AG10803 (cell line): ENCODE data around the gene UTP4.

Experiments used
- DNase-seq: peaks from one replicate; pipeline ENCODE4 v3.0.0; 2010; ENCODE audit warnings: low read depth
- H3K4me3 ChIP-seq: 2 replicates; pipeline ENCODE4 v1.5.1; 2011; ENCODE audit warnings: mild to moderate bottlenecking, low read length, control low read depth
- TF ChIP-seq, protein P1 (sequence below): conservative IDR thresholded peaks from 2 replicates; pipeline ENCODE4 v1.5.1; 2011; ENCODE audit warnings: mild to moderate bottlenecking, low read length, control low read depth, inconsistent platforms

Gene UTP4

DNA sequence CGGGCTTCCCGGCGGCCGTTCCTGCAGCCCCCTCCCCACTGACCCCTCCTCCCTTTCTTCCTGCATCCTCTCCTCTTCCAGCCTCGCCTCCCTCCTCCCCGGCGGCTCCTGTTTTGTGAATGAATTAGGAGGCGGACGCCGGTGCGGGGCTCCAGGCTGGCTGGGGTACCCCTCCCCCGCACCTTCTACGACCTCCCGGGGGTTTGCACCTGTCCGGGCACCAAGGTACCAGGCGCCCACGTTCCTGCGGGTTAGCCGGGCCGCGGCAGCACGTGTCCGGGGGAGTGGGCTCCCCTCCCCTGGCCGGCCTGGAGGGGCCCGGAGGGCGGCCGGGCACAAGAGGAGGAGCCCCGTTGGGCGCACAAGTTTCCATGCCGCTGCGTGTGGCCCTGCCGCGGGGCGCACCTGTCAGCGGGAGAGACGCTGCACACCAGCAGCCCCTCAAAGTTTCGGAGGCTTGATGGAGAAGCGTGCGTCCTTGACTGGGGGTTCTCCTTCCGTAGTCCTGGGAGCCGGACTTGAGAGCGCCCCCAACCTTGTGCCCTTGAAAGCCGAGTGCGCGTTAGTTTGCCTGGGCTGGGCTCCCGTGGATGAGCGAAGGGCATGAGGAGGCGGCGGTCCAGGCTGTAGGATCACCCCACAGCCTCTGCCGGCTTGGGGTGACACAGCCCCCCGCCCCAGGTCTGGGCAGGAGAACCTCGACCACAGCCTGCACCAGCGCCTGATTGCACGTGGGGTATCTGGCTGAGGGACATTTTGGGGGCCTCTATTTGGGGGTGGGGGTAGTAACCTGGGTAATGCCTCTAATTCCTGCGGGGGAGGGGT lies 25.7 kb upstream of the UTP4 start:
- peak overlapping the region; percentile 51 for H3K4me3 ChIP-seq
- TF ChIP-seq, protein P1, sequence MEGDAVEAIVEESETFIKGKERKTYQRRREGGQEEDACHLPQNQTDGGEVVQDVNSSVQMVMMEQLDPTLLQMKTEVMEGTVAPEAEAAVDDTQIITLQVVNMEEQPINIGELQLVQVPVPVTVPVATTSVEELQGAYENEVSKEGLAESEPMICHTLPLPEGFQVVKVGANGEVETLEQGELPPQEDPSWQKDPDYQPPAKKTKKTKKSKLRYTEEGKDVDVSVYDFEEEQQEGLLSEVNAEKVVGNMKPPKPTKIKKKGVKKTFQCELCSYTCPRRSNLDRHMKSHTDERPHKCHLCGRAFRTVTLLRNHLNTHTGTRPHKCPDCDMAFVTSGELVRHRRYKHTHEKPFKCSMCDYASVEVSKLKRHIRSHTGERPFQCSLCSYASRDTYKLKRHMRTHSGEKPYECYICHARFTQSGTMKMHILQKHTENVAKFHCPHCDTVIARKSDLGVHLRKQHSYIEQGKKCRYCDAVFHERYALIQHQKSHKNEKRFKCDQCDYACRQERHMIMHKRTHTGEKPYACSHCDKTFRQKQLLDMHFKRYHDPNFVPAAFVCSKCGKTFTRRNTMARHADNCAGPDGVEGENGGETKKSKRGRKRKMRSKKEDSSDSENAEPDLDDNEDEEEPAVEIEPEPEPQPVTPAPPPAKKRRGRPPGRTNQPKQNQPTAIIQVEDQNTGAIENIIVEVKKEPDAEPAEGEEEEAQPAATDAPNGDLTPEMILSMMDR, result no peak
- no peak for DNase-seq

DNA sequence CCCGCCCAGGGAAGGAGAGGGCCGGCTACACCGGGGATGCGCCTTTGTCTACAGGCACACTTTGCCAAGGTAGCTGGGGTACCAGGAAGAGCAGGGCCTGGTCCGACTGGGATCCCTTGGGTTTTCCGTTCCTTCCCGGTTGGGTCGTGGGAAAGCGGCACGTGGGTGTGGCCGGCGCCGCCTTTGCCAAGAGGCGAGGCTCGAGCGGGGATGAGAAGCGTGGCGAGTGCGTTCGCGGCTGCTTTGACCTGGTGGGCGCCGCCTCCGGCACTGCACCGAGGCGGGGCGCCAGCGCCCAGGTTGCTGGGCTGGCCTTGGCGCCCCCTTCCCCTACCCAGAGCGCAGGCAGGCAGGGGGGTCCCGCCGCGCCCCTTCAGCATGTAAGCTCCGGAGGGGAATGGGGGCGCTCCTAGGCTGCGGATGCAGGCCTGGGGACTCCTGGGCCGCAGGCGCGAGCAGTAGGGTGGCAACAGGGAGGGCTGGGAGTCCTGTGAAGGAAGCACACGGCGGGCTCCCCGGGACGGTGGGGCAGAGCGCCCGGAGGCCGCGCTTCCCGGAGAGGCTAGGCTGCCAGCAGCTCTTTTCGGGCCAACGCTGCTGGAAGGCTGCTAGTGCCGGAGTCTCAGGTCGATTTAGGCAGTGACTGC lies 25.0 kb upstream of the UTP4 start:
- peak; percentile 15 for DNase-seq
- TF ChIP-seq, protein P1, result no peak
- peak overlapping the region; percentile 17; the same call in 1 of the 2 replicates for H3K4me3 ChIP-seq

DNA sequence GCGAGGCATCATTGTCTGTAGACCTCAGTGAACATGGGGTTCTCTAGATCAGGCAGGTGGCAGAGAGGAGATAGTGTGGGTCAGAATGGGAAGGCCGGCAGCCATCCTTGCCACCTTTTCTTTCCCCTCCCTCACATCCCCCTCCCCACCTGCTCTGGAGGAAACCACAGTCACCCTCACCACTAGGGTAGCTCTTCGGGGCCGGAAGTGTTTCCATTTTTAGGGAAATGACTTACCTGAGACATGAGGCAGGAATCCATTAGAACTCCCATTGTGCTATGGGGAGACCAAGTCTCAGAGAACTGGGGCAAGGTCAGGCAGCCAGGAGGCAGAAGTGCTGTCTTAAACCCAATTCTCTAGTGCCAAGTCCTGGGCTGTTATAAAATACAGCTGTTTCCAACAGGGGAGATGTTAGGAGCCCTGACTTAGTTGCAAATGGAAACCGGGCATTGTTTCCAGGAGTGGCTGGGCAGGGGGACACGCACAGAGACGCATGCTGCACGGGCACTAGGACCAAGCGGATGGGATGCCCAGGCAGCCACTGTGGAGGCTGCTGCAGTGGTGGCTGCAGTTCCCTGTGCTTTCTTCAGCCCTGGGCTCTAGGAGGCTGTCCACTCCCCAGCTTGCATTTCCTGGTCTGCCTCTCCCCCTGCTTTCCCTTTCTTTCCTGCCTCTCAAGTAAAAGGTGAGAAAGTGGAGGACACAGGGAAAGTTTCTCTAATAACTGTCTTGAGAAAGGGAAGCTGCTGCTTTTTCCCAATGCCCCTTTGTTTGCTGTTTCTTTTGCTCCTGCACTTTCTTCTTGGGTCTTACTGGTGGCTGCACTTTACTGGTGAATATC lies 24.2 kb upstream of the UTP4 start:
- H3K4me3 ChIP-seq, result no peak overlapping the region
- TF ChIP-seq, protein P1, result no peak
- DNase-seq, result no peak

DNA sequence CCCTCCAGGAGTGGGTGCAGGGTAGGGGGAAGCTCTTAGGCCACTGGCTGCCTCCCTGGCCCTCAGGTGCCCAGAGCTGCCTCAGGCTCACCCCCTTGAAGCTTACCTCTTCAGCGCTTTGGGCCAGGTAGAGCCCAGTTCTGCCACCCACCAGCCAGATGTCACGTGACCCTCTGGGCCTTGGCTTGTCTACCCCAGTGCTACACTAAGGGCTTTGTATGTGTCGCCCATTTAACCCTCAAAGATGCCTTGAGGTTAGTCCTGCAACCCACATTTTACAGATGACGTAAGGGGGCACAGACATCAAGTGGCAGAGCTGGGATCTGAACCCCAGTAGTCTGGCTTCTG lies 23.6 kb upstream of the UTP4 start:
- TF ChIP-seq, protein P1, result no peak
- H3K4me3 ChIP-seq, result no peak overlapping the region
- no peak for DNase-seq

DNA sequence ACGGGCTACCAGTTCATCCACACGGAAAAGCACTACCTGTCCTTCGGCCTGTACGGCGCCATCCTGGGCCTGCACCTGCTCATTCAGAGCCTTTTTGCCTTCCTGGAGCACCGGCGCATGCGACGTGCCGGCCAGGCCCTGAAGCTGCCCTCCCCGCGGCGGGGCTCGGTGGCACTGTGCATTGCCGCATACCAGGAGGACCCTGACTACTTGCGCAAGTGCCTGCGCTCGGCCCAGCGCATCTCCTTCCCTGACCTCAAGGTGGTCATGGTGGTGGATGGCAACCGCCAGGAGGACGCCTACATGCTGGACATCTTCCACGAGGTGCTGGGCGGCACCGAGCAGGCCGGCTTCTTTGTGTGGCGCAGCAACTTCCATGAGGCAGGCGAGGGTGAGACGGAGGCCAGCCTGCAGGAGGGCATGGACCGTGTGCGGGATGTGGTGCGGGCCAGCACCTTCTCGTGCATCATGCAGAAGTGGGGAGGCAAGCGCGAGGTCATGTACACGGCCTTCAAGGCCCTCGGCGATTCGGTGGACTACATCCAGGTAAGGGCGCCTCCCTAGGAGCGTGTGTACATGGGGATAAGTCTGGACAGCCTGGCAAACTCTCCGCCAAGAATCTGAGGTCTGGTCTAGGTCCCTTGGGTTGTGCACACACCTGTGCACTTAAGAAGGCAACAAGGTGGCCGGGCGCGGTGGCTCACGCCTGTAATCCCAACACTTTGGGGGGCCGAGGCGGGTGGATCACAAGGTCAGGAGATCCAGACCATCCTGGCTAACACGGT lies 22.8 kb upstream of the UTP4 start:
- no peak overlapping the region for H3K4me3 ChIP-seq
- TF ChIP-seq, protein P1, result no peak
- no peak for DNase-seq

DNA sequence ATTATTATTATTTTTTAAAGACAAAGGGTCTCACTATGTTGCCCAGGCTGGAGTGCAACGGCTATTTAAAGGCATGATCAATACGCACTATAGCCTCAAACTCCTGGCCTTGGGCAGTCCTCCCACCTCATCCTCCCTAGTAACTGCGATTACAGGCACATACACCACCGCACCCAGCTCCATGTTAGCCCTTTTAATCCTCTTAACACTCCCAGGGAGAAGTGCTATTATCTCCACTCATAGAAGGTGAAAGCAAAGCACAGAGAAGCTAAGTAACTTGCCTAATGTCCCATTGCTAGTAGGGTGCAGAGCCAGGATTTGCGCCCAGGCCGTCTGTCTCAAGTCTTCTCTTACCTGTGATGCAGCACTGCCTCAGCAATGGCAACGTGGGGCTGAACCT lies 22.0 kb upstream of the UTP4 start:
- TF ChIP-seq, protein P1, result no peak
- DNase-seq, result no peak
- no peak overlapping the region for H3K4me3 ChIP-seq
